H7 (cell line): ENCODE measurements around the gene EXOSC1. TPM values are rescaled to one million over a fixed set of nuclear protein-coding genes. Genes with fewer than 3 reads are reported as not detected.
A peak's percentile ranks its signal among the peaks of the same experiment; 100 is the strongest.
"Not testable (repeated sequence)": the region's sequence is repeated elsewhere in the genome, so short reads cannot be mapped to it uniquely, and the experiment has no call there.

Experiments used
- DNase-seq: peaks from one replicate; pipeline ENCODE4 v3.0.0; 2012
- H3K27me3 ChIP-seq: 2 replicates; pipeline ENCODE4 v1.6.0; 2011; ENCODE audit warnings: mild to moderate bottlenecking, low read length; ENCODE audit not compliant: control insufficient read depth, insufficient read depth
- H3K36me3 ChIP-seq: replicated peaks from 2 replicates; pipeline ENCODE4 v1.5.1; 2011; ENCODE audit warnings: low read length; ENCODE audit not compliant: control insufficient read depth, insufficient read depth
- H3K4me3 ChIP-seq: 2 replicates; pipeline ENCODE4 v1.5.1; 2011; ENCODE audit warnings: low read depth, mild to moderate bottlenecking, control low read depth, low read length, moderate library complexity; ENCODE audit not compliant: insufficient read depth
- total RNA-seq: library from RNA; depleted of rRNA; stranded (reverse); fragments of >200 nt; shearing (Covaris generic); gene quantifications from 2 replicates; pipeline ENCODE4 v1.2.3, GENCODE V29; 2014; rRNA removed

EXOSC1 gene
- total RNA-seq, 1 experiment from 2014 or later, result 84.5 TPM

- Histone ChIP-seq H3K27me3 (no peaks in the 10 kb centered on the region), H3K36me3 (no peaks in the 10 kb centered on the region), H3K4me3 (peak overlapping the region; percentile 19)
- peak; percentile 87 for DNase-seq
These were observed 38.4 kb downstream of the EXOSC1 start for GRCh38 chr10:97407211-97407951.

DNA sequence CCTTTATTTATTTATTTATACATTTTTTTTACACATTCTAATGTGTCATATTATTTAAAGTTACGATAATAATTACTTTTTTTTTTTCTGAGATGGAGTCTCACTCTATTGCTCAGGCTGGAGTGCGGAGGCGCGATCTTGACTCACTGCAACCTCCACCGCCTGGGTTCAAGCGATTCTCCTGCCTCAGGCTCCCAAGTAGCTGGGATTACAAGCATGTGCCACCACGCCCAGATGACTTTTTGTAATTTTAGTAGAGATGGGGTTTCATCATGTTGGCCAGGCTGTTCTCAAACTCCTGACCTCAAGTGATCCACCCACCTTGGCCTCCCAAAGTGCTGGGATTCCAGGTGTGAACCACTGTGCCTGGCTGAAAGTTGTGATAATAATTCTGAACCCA, 39.3 kb downstream of the EXOSC1 start:
- not testable (repeated sequence) for H3K4me3 ChIP-seq, DNase-seq, H3K27me3 ChIP-seq, H3K36me3 ChIP-seq

DNA sequence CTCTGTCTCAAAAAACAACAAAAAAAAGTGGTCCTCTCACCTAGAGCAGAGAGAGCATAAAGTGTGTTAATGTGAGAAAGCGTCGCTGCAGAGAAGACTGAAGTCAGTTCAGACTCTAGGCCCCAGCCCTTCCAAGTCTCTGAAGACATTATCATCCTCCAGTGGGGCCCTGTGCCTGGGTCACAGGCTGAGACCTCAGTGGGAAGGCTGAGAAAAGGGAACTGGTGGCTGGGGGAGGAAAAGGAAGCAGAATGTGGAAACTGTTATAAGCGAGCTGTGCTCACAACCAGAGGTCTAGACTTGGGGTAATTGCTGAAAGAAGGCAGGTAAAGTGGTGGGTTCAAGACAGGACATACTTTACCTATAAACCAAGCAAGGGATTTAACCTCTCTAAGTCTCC, 39.7 kb downstream of the EXOSC1 start:
- H3K36me3 ChIP-seq, result no peaks in the 10 kb centered on the region
- DNase-seq, result no peak
- H3K4me3 ChIP-seq, result no peak overlapping the region
- H3K27me3 ChIP-seq, result no peaks in the 10 kb centered on the region

DNA sequence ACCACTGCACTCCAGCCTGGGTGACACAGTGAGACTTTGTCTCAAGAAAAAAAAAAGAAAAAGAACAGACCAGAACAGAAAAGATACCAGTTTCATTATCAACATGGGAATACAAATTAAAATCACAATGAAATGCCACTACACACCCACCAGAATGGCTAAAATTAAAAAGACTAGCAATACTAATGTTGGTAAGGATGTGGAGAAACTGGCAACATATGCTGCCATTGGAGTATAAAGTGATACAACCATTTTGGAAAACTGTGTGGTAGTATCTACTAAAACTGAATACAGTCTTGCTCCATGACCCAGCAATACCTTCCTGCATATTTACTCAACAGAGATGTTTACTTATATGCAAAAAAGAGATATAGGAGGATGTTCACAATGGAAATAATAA, 41.8 kb downstream of the EXOSC1 start:
- Histone ChIP-seq H3K4me3 (no peak overlapping the region), H3K36me3 (no peaks in the 10 kb centered on the region), H3K27me3 (no peaks in the 10 kb centered on the region)
- DNase-seq, result no peak

DNA sequence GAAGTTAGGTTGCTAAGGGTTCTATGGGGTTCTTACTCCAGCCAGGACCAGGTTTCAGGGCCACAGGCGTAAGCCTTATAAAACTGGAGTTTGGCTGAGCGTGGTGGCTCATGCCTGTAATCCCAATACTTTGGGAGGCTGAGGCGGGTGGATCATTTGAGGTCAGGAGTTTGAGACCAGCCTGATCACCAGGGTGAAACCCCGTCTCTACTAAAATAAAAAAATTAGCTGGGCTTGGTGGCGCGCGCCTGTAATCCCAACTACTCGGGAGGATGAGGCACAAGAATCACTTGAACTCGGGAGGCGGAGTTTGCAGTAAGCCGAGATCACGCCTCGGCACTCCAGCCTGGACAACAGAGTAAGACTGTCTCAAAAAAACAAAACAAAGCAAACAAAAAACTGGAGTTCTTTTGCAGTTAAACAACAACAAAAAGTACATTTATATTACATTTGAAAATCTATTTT, 44.3 kb downstream of the EXOSC1 start:
- no peak for DNase-seq
- H3K27me3 ChIP-seq, result no peaks in the 10 kb centered on the region
- H3K4me3 ChIP-seq, result no peak overlapping the region
- peaks cover 2% of the 10 kb centered on the region; the same call in 1 of the 2 replicates for H3K36me3 ChIP-seq

GRCh38 chr10:97400665-97401454, 44.9 kb downstream of the EXOSC1 start, which contains the start of gene RRP12:
Gene RRP12, minus strand, starts transcription at chr10:97401340. Its CDS starts 109 bp downstream, at chr10:97401231.
- Histone ChIP-seq H3K27me3 (no peaks in the 10 kb centered on the region), H3K4me3 (peak within 1 kb of the TSS; percentile 44), H3K36me3 (peaks cover 7% of the 10 kb centered on the region)
- peak; percentile 96 for DNase-seq

DNA sequence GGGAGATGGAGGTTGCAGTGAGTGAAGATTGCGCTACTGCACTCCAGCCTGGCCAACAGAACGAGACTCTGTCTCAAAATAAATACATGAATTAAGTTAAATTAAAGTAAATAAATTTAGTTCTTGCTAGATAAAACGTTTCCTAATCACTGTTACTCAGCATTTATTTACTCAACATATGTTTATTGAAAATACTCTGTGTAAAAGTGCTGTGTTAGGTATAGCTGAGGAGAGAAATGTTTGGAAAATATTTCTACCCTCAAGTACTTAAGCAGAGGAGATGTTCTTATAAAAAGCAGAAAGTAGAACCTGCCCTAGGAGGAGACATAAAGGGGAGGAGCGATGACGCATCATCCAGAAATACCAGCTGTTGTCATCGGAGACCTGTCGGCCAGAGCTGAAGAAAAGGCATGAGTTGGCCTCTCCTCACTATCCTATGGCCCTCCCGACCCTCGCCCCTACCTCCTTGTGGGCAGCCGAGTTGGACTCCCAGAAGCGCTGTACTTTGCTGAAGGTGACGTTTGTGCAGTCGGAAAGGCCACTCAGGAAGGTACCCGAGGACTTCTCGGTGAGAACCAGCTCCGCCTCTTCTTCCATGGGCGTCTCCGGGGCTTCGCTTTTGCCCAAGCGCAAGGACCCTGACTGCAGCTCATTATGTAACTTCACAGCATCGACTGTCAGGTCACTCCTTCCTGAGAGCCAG, 45.8 kb downstream of the EXOSC1 start:
- peak; percentile 57 for DNase-seq
- Histone ChIP-seq H3K27me3 (no peaks in the 10 kb centered on the region), H3K36me3 (peaks cover 8% of the 10 kb centered on the region), H3K4me3 (peak overlapping the region; percentile 44)

GRCh38 chr10:97396056-97396455, 49.8 kb downstream of the EXOSC1 start:
- Histone ChIP-seq H3K27me3 (no peaks in the 10 kb centered on the region), H3K4me3 (no peak overlapping the region), H3K36me3 (peaks cover 17% of the 10 kb centered on the region)

DNA sequence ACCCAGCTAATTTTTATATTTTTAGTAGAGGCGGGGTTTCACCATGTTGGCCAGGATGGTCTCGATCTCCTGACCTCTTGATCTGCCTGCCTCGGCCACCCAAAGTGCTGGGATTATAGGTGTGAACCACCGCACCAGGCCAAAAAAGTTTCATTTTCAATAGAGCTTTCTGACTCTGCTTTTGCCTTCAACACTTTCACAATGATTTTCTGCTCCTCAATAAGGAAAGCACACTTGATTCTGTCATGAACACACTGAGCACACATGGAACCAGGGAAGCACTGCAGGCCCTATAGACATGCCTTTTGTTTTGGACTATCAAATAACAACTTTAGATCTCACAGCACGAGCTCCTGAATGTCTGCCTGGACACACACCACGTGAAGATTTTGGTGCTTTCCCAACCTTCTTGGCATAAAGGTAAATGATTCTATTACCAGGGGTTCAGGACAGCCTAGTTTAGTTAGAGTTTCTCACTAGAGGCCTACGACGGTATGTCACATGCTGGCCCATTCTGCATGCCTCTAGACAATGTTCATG, 52.7 kb downstream of the EXOSC1 start:
- H3K27me3 ChIP-seq, result no peaks in the 10 kb centered on the region
- H3K4me3 ChIP-seq, result no peak overlapping the region
- peaks cover 32% of the 10 kb centered on the region for H3K36me3 ChIP-seq
- DNase-seq, result no peak

More at GRCh38 chr10:97396056-97396455, 49.8 kb downstream of the EXOSC1 start:
- DNase-seq, result no peak

- Histone ChIP-seq H3K27me3 (no peaks in the 10 kb centered on the region), H3K36me3 (peaks cover 28% of the 10 kb centered on the region), H3K4me3 (no peak overlapping the region)
- no peak for DNase-seq
These were observed 55.7 kb downstream of the EXOSC1 start for GRCh38 chr10:97390091-97390490.

DNA sequence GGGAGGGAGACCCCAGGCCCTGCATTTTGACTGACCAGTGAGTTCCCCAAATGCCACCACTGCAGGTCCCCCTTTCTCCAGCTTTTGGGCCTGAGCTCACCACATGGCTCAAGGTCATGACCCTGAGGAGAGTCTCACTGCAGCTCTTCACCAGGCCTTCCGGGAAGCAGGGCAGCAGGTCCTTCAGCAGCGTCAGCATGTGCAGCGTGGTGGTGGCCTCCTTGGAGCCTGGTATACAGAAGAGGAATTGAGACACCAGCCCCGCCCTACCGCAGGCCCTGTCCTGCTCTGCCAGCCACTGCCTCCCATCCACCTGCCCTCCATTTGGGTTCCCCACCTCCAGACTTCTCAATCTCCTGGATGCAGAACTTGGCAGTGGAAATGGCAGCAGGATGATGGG, 57.7 kb downstream of the EXOSC1 start:
- Histone ChIP-seq H3K36me3 (peaks cover 25% of the 10 kb centered on the region), H3K27me3 (no peaks in the 10 kb centered on the region), H3K4me3 (no peak overlapping the region)
- peak; percentile 29 for DNase-seq

Other genes with a start within 250 kb of the EXOSC1 start
- 38.7 and 54.0 TPM in 2 replicates for gene ARHGAP19, start 153.4 kb downstream of the EXOSC1 start, total RNA-seq
- gene FRAT1, start 126.7 kb downstream of the EXOSC1 start, total RNA-seq, result 5.2 and 6.2 TPM in 2 replicates
- 46.8 and 67.0 TPM in 2 replicates for gene FRAT2, start 111.3 kb downstream of the EXOSC1 start, total RNA-seq
- gene RRP12, start 44.7 kb downstream of the EXOSC1 start, total RNA-seq, result 41.7 and 47.4 TPM in 2 replicates
- gene PGAM1, start 19.8 kb downstream of the EXOSC1 start, total RNA-seq, result 1,178 and 1,380 TPM in 2 replicates
- 36.0 and 47.6 TPM in 2 replicates for gene ZDHHC16, start 169 bp upstream of the EXOSC1 start, total RNA-seq
- gene MMS19, start 52.4 kb upstream of the EXOSC1 start, total RNA-seq, result 177 and 188 TPM in 2 replicates
- 30.2 and 33.4 TPM in 2 replicates for gene UBTD1, start 52.9 kb upstream of the EXOSC1 start, total RNA-seq
- not detected in 2 replicates for gene ANKRD2, start 126.8 kb upstream of the EXOSC1 start, total RNA-seq
- 0.37 TPM in 1 of 2 replicates, not detected in the other for gene HOGA1, start 138.4 kb upstream of the EXOSC1 start, total RNA-seq
- not detected in 2 replicates for gene C10orf62, start 143.7 kb upstream of the EXOSC1 start, total RNA-seq
- 12.0 and 13.7 TPM in 2 replicates for gene MORN4, start 187.5 kb upstream of the EXOSC1 start, total RNA-seq
- 19.6 and 26.2 TPM in 2 replicates for gene PI4K2A, start 194.7 kb upstream of the EXOSC1 start, total RNA-seq
- gene AVPI1, start 241.2 kb upstream of the EXOSC1 start, total RNA-seq, result 10.6 and 13.6 TPM in 2 replicates